Measurements from ENCODE around the gene PHF2.
A peak's percentile ranks its signal among the peaks of the same experiment; 100 is the strongest.

The PHF2 gene

GRCh38 chr9:93560991-93561390, 15.4 kb upstream of the PHF2 start:
- H4K91ac ChIP-seq (ENCODE audit: low read depth, low read length, poor library complexity): no peak overlapping the region
- WGBS, 2 donors (ENCODE audit: extremely low coverage in 2 of 2, insufficient read length in 2 of 2, insufficient replicate concordance in 1 of 2): no CpG with 5 or more reads among the region's 5 CpGs
- H2BK15ac ChIP-seq (ENCODE audit: low read length): no peak overlapping the region
- no peak overlapping the region for H2BK120ac ChIP-seq (ENCODE audit: low read depth, low read length)
- no peak for DNase-seq (ENCODE audit: low spot score)
- H2BK5ac ChIP-seq (ENCODE audit: low read length): no peak overlapping the region
- H3K9me3 ChIP-seq (replicated peaks in 1 of 2; ENCODE audit: control insufficient read depth in 2 of 2, insufficient read depth in 1 of 2, low read depth in 1 of 2, low read length in 2 of 2): peaks cover 0 to 1% of the 10 kb centered on the region in 2 donors
- H3K36me3 ChIP-seq (replicated peaks in 1 of 2; ENCODE audit: control insufficient read depth in 2 of 2, insufficient read depth in 2 of 2, low read length in 2 of 2): peaks cover 21 to 93% of the 10 kb centered on the region in 2 donors
- no peaks in the 10 kb centered on the region for H3K79me1 ChIP-seq (ENCODE audit: low read depth, low read length)
- H2AK5ac ChIP-seq (ENCODE audit: low read depth, low read length): no peak overlapping the region
- no peaks in the 10 kb centered on the region for H3K4me1 ChIP-seq (ENCODE audit: control insufficient read depth in 2 of 2, insufficient read depth in 1 of 2, low read depth in 1 of 2, low read length in 2 of 2)
- H3K9ac ChIP-seq (ENCODE audit: low read depth, low read length, poor library complexity): no peak overlapping the region
- no peak overlapping the region for H2BK12ac ChIP-seq (ENCODE audit: low read length)
- no peak overlapping the region for H3K27ac ChIP-seq (replicated peaks; ENCODE audit: low read length)
- H3K18ac ChIP-seq (ENCODE audit: low read length): no peak overlapping the region
- no peak overlapping the region for H3K4me2 ChIP-seq (ENCODE audit: insufficient read depth, low read length, poor library complexity, severe bottlenecking)
- no peak overlapping the region for H4K8ac ChIP-seq (ENCODE audit: low read depth, low read length)
- no peak overlapping the region for H3K4ac ChIP-seq (ENCODE audit: low read length)
- no peak overlapping the region for H2AFZ ChIP-seq (ENCODE audit: low read length)
- no peak overlapping the region for H3K23ac ChIP-seq (ENCODE audit: low read depth, low read length, poor library complexity)
- no peak overlapping the region for H3K14ac ChIP-seq (ENCODE audit: low read length)
- no peak overlapping the region for H3K4me3 ChIP-seq (ENCODE audit: low read length in 2 of 2)
- no peaks in the 10 kb centered on the region for H3K27me3 ChIP-seq (ENCODE audit: control insufficient read depth in 3 of 3, insufficient read depth in 3 of 3, low read depth in 1 of 3, low read length in 3 of 3)

GRCh38 chr9:93562157-93562556, 14.2 kb upstream of the PHF2 start:
- peaks cover 19 to 84% of the 10 kb centered on the region in 2 donors for H3K36me3 ChIP-seq (replicated peaks in 1 of 2; ENCODE audit: control insufficient read depth in 2 of 2, insufficient read depth in 2 of 2, low read length in 2 of 2)
- H3K4ac ChIP-seq (ENCODE audit: low read length): no peak overlapping the region
- no peak overlapping the region for H2AK5ac ChIP-seq (ENCODE audit: low read depth, low read length)
- DNase-seq (ENCODE audit: low spot score): no peak
- no peaks in the 10 kb centered on the region for H3K79me1 ChIP-seq (ENCODE audit: low read depth, low read length)
- no peak overlapping the region for H4K91ac ChIP-seq (ENCODE audit: low read depth, low read length, poor library complexity)
- H3K27ac ChIP-seq (replicated peaks; ENCODE audit: low read length): no peak overlapping the region
- H3K9ac ChIP-seq (ENCODE audit: low read depth, low read length, poor library complexity): no peak overlapping the region
- peaks cover 2 to 4% of the 10 kb centered on the region in 2 donors for H3K4me1 ChIP-seq (ENCODE audit: control insufficient read depth in 2 of 2, insufficient read depth in 1 of 2, low read depth in 1 of 2, low read length in 2 of 2)
- H3K18ac ChIP-seq (ENCODE audit: low read length): no peak overlapping the region
- WGBS, 2 donors (ENCODE audit: extremely low coverage in 2 of 2, insufficient read length in 2 of 2, insufficient replicate concordance in 1 of 2): no CpG with 5 or more reads among the region's 2 CpGs
- no peak overlapping the region for H2BK15ac ChIP-seq (ENCODE audit: low read length)
- no peak overlapping the region for H2BK12ac ChIP-seq (ENCODE audit: low read length)
- no peak overlapping the region for H3K23ac ChIP-seq (ENCODE audit: low read depth, low read length, poor library complexity)
- no peak overlapping the region for H3K4me2 ChIP-seq (ENCODE audit: insufficient read depth, low read length, poor library complexity, severe bottlenecking)
- H3K14ac ChIP-seq (ENCODE audit: low read length): no peak overlapping the region
- H3K27me3 ChIP-seq (ENCODE audit: control insufficient read depth in 3 of 3, insufficient read depth in 3 of 3, low read depth in 1 of 3, low read length in 3 of 3): no peaks in the 10 kb centered on the region
- no peak overlapping the region for H2BK5ac ChIP-seq (ENCODE audit: low read length)
- no peak overlapping the region for H2BK120ac ChIP-seq (ENCODE audit: low read depth, low read length)
- H3K4me3 ChIP-seq (ENCODE audit: low read length in 2 of 2): no peak overlapping the region
- H3K9me3 ChIP-seq (replicated peaks in 1 of 2; ENCODE audit: control insufficient read depth in 2 of 2, insufficient read depth in 1 of 2, low read depth in 1 of 2, low read length in 2 of 2): peaks cover 0 to 1% of the 10 kb centered on the region in 2 donors
- H4K8ac ChIP-seq (ENCODE audit: low read depth, low read length): no peak overlapping the region
- no peak overlapping the region for H2AFZ ChIP-seq (ENCODE audit: low read length)

- H3K23ac ChIP-seq (ENCODE audit: low read depth, low read length, poor library complexity): no peak overlapping the region
- H2BK120ac ChIP-seq (ENCODE audit: low read depth, low read length): no peak overlapping the region
- H3K27me3 ChIP-seq (ENCODE audit: control insufficient read depth in 3 of 3, insufficient read depth in 3 of 3, low read depth in 1 of 3, low read length in 3 of 3): no peaks in the 10 kb centered on the region
- no peak overlapping the region for H3K4me3 ChIP-seq (ENCODE audit: low read length in 2 of 2)
- no peak overlapping the region for H2AK5ac ChIP-seq (ENCODE audit: low read depth, low read length)
- H3K14ac ChIP-seq (ENCODE audit: low read length): no peak overlapping the region
- H3K4me2 ChIP-seq (ENCODE audit: insufficient read depth, low read length, poor library complexity, severe bottlenecking): no peak overlapping the region
- no peak overlapping the region for H2BK12ac ChIP-seq (ENCODE audit: low read length)
- H3K9me3 ChIP-seq (replicated peaks in 1 of 2; ENCODE audit: control insufficient read depth in 2 of 2, insufficient read depth in 1 of 2, low read depth in 1 of 2, low read length in 2 of 2): peaks cover 0 to 1% of the 10 kb centered on the region in 2 donors
- H3K27ac ChIP-seq (replicated peaks; ENCODE audit: low read length): no peak overlapping the region
- peaks cover 2 to 5% of the 10 kb centered on the region in 2 donors for H3K4me1 ChIP-seq (ENCODE audit: control insufficient read depth in 2 of 2, insufficient read depth in 1 of 2, low read depth in 1 of 2, low read length in 2 of 2)
- H3K36me3 ChIP-seq (replicated peaks in 1 of 2; ENCODE audit: control insufficient read depth in 2 of 2, insufficient read depth in 2 of 2, low read length in 2 of 2): peaks cover 13 to 56% of the 10 kb centered on the region in 2 donors
- H3K4ac ChIP-seq (ENCODE audit: low read length): no peak overlapping the region
- no peak overlapping the region for H2AFZ ChIP-seq (ENCODE audit: low read length)
- H2BK5ac ChIP-seq (ENCODE audit: low read length): no peak overlapping the region
- no peak overlapping the region for H3K9ac ChIP-seq (ENCODE audit: low read depth, low read length, poor library complexity)
- DNase-seq (ENCODE audit: low spot score): no peak
- WGBS, 2 donors (ENCODE audit: extremely low coverage in 2 of 2, insufficient read length in 2 of 2, insufficient replicate concordance in 1 of 2): no CpG with 5 or more reads among the region's 4 CpGs
- no peak overlapping the region for H4K91ac ChIP-seq (ENCODE audit: low read depth, low read length, poor library complexity)
- H3K79me1 ChIP-seq (ENCODE audit: low read depth, low read length): peaks cover 2% of the 10 kb centered on the region
- H2BK15ac ChIP-seq (ENCODE audit: low read length): no peak overlapping the region
- H3K18ac ChIP-seq (ENCODE audit: low read length): no peak overlapping the region
- no peak overlapping the region for H4K8ac ChIP-seq (ENCODE audit: low read depth, low read length)
Observed at GRCh38 chr9:93565089-93565488, 11.3 kb upstream of the PHF2 start.

- H3K18ac ChIP-seq (ENCODE audit: low read length): peak overlapping the region; percentile 97
- peak; percentile 94 for DNase-seq (ENCODE audit: low spot score)
- peaks cover 2% of the 10 kb centered on the region for H3K79me1 ChIP-seq (ENCODE audit: low read depth, low read length)
- no peak overlapping the region for H2BK12ac ChIP-seq (ENCODE audit: low read length)
- H3K9ac ChIP-seq (ENCODE audit: low read depth, low read length, poor library complexity): peak overlapping the region; percentile 94
- H2BK120ac ChIP-seq (ENCODE audit: low read depth, low read length): peak overlapping the region; percentile 97
- H4K8ac ChIP-seq (ENCODE audit: low read depth, low read length): peak overlapping the region; percentile 93
- peak overlapping the region; percentile 77 for H3K27ac ChIP-seq (replicated peaks; ENCODE audit: low read length)
- peak overlapping the region; percentile 87 for H4K91ac ChIP-seq (ENCODE audit: low read depth, low read length, poor library complexity)
- peak overlapping the region; percentile 88 for H2AFZ ChIP-seq (ENCODE audit: low read length)
- no peaks in the 10 kb centered on the region for H3K27me3 ChIP-seq (ENCODE audit: control insufficient read depth in 3 of 3, insufficient read depth in 3 of 3, low read depth in 1 of 3, low read length in 3 of 3)
- H3K4me1 ChIP-seq (ENCODE audit: control insufficient read depth in 2 of 2, insufficient read depth in 1 of 2, low read depth in 1 of 2, low read length in 2 of 2): peaks cover 2 to 5% of the 10 kb centered on the region in 2 donors
- H3K36me3 ChIP-seq (replicated peaks in 1 of 2; ENCODE audit: control insufficient read depth in 2 of 2, insufficient read depth in 2 of 2, low read length in 2 of 2): peaks cover 13 to 41% of the 10 kb centered on the region in 2 donors
- H2BK15ac ChIP-seq (ENCODE audit: low read length): peak overlapping the region; percentile 27
- H2BK5ac ChIP-seq (ENCODE audit: low read length): peak overlapping the region; percentile 77
- no peak overlapping the region for H3K4ac ChIP-seq (ENCODE audit: low read length)
- H3K4me2 ChIP-seq (ENCODE audit: insufficient read depth, low read length, poor library complexity, severe bottlenecking): peak overlapping the region; percentile 95
- H3K23ac ChIP-seq (ENCODE audit: low read depth, low read length, poor library complexity): peak overlapping the region; percentile 45
- peak overlapping the region; percentile 55 to 81 for H3K4me3 ChIP-seq (ENCODE audit: low read length in 2 of 2)
- no CpG with 5 or more reads among the region's 69 CpGs for WGBS, 2 donors (ENCODE audit: extremely low coverage in 2 of 2, insufficient read length in 2 of 2, insufficient replicate concordance in 1 of 2)
- peaks cover 1 to 13% of the 10 kb centered on the region in 2 donors for H3K9me3 ChIP-seq (replicated peaks in 1 of 2; ENCODE audit: control insufficient read depth in 2 of 2, insufficient read depth in 1 of 2, low read depth in 1 of 2, low read length in 2 of 2)
- H2AK5ac ChIP-seq (ENCODE audit: low read depth, low read length): peak overlapping the region; percentile 79
- no peak overlapping the region for H3K14ac ChIP-seq (ENCODE audit: low read length)
Observed at GRCh38 chr9:93566408-93567270, 9.7 kb upstream of the PHF2 start.
